ENCODE data around the gene NUTF2. TPM values are rescaled to one million over a fixed set of nuclear protein-coding genes. Genes with fewer than 3 reads are reported as not detected.
A peak's percentile ranks its signal among the peaks of the same experiment; 100 is the strongest.
"Not testable (repeated sequence)": the region's sequence is repeated elsewhere in the genome, so short reads cannot be mapped to it uniquely, and the experiment has no call there.

Gene NUTF2
- 86.3 and 142 TPM in 2 replicates for total RNA-seq (2014; rRNA removed)
- polyA plus RNA-seq (2012), result 302 TPM

DNA sequence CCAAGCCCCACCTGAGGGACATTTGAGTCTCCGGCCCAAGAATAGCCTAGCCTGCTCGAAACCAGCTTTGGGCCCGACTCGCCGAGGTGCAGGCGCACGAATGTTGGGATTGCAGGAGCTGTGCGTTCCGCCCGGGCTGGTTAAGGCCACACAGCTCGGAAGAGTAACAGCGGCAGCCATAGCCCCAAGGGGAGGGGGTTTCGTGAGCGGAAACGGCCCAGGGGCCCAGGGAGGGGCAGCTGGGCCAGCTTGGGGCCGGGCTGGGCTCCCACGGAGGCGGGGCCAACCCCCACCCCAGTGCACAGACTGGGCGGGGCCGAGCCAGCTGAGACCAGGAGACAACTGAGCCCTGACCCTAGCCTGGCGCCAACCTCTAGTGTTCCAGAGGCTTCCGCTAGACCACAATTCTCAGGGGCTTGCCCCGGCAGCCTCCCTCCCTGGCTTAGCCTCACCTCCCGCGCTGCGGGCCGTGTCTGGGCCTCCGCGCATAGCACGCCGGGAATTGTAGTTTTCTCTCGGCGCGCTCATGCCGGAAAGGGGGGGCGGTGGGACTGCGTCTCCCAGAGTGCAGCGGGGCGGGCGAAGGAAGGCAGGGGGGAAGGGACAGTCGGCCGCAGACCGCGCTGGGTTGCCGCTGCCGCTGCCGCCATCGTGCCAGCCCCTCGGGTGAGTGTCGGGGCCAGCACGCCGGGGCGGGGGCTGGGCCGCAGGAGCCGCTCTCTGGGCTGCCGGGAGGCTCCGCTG is at the start of gene NUTF2:
TSS of gene NUTF2 (plus strand) at position 614 of the 744 bp plus-strand sequence. CDS start 18,198 bp downstream, outside the sequence.
- peak; percentile 96 for DNase-seq (ENCODE audit: low read depth)

DNA sequence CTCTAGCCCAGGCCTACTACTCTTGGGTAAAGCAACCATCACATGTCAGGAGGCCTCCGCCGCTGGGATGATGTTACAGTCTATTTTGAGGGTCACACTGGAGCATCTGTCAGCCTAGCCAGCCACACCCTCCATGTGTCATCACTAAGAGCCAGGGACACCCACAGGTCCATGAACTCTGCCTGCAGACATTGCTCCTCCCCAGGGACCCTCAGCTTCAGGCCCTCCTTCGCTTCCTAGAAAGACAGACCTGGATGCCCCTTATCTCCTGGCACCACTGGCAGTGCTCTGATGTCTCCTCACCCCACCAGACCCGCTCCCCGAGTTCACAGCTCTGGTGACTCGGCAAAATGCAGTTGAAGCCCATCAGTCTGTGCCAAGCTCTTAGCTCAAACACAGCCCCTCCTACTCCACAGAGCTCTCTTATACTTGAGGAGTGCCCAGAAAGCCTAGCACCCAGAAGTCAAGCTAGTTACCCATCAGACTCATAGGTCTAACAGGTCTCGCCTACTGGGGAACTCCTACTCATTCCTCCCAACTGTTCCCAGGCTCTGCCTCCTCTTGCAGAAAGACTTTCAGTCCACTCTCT is 46.3 kb upstream of the NUTF2 start:
- DNase-seq (ENCODE audit: low read depth), result peak; percentile 32

DNA sequence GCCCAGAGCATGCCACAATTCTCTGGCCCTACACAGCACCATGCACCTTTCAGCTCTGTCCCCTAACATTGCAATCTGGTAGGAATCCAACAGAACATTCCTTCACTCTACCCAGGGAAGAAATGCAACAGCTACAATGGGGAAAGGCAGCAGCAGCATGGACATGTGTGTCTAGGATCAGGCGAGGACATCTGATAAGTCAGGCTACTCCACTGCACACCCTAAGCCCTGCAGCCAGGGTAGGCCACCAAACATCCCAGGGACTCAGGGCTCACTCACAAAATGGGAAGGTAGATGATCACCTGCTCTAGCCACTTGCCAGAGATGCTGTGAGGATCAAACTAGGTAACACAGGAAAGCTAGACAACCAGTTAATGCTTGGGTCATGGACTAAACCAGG is 45.5 kb upstream of the NUTF2 start:
- DNase-seq (ENCODE audit: low read depth), result no peak

DNA sequence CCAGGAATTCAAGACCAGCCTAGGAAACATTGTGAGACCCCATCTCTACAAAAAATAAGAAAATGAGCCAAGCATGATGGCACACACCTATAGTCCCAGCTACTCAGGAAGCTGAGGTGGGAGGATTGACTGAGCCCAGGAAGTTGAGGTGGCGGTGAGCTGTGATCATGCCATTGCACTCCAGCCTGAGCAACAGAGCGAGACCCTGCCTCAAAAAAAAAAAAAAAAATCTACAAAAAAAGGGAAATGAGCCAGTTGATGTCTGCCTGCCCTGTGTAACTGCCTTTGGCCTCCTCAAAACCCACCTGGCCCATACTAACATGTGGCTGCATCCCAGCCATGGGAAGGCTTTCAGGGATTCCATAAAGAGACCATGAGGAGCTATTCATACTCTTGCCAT is 44.9 kb upstream of the NUTF2 start:
- DNase-seq (ENCODE audit: low read depth), result no peak

DNA sequence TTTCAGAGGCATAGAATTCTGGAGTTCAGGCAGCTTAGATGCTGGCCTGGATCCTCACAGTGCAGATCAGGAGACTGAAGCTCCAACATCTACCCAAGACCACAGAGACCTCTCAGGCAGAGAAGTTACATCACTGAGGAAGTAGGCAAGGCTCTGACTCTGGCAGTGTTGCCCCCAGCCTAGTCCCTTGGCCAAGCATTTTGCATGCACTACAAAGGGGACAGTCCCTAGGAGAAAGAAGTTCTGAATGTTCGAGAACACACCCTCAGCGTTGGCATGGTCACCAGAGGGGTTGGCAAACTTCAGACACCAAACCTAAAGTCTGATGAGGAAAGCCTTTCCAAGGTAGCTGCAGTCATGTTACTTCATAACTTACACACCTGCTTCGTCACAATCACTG is 42.8 kb upstream of the NUTF2 start:
- no peak for DNase-seq (ENCODE audit: low read depth)

DNA sequence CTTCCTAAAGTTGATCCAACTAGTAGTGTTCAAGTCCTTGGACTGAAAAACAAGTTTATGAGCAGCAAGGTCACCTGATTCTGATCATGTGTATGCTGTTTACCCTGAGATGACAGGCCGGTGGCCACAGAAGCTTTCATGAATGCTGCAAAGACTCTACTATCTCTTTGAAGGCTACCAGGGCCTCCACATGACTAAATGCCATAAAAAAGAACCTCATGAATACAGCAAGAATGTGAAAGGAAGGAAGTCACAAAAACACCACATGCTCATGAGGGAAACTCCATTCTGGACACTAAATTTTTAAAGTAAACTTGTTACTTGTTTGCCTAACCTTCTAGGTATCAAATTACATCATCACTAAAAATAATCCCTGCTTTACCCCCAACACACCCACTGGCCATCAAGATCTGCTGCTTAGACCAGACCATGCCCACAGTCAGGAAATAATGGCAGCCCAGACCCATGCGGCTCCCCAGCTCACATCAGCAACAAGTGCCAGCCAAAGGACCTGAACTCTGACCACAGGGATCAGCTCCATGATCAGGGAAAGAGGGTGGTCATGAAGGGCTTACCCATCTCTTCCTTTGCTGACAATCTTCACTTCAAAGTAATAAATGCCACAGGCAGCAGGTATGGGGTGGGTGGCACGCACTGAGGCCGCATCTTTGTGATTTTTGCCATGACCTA is 41.7 kb upstream of the NUTF2 start:
- DNase-seq (ENCODE audit: low read depth), result no peak

DNA sequence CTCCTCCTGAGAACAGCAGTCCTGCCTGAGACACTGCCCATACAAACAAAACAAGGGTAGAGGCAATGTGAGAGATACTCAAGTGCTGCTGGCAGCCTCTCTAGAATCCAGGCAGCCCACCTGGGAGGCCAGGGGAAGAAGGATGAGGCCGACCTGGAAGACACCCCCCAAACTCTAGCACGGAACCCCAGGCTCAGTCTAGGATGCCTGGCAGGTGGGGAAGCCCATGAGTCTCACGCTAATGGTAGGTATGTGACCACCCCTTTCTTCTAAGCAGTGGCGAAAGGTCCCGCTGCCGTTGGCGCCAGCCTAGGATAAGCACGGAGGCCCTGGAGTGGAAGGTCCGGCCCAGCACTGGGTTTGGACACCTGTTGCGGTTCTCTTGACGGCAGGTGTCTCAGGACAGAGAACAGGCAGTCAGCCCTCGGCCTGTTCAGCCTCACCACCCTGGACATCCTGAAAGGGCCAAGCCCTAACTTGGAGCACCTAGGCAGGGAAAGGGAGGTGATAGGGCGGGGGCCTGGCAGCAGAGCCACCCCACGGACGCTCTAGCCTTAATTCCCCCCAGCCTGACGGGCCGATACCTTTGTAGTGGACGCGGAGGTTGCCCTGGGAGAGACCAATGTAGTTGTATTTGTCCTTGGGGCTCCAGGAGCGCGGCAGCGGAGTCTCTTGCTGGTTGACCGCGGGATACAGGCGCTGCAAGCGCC is 40.9 kb upstream of the NUTF2 start:
- DNase-seq (ENCODE audit: low read depth), result peak; percentile 17

DNA sequence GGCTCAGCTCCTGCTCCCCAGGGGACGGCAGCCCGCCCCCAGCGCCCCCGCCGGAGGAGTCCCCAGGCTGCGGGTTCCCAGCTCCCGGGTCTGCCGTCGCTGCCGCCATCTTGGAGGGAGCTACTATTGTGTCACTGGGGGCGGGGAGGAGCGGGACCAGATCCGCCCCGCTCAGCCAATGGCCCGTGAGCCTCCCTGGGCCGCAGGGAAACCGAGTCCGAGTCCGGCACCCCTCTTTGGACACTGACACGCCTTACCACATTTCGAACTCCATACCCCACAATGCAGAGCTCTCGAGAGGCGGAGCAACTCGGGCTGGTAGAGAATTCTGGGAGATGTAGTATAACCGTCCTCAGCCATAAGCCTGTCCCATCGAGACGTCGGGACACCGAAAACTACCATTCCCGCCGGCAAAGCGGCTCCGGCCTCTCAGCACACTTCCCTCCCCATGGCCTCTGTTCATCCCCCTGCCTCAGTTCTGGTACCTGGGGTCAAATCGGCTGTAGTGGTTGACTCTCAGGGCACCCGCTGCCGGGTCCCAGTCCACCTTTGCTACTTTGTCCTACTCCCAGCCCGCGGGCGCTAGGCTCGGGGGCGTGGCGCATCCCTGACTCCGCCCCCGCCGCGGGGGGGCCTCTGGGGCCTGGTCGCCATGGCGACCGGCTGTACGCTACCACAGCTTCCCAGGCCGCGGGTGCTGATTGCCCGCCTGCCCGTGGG is 40.1 kb upstream of the NUTF2 start, which contains the start of the genes RANBP10 and TSNAXIP1:
TSS of gene RANBP10 (minus strand) at position 133 of the 720 bp plus-strand sequence. CDS start at position 109, 24 bp downstream.
TSS of gene TSNAXIP1 (plus strand) at position 462 of the 720 bp plus-strand sequence. CDS start 261 bp downstream, outside the sequence.
- peak; percentile 100 for DNase-seq (ENCODE audit: low read depth)

DNA sequence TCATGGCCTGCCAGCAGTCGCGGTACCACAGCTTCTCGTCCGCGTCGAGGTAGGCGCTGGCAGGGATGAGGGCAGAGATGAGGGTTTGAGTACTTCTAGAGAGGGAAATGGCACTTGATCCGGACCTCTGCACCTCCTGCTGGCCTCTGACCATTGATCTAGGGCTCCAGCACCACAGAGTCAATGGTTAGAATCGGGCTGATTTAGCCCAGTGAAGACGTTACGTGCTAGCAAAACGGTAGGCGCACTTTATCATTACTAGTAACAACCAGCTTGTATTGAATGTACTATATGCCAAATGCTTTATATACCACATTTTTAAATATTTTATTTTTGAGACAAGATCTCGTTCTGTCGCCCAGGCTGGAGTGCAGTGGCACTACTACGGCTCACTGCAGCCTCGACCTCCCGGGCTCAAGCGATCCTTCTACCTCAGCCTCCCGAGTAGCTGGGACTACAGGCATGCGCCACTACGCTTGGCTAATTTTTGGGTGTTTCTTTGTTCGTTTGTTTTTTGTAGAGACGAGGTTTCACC is 39.5 kb upstream of the NUTF2 start:
- DNase-seq (ENCODE audit: low read depth), result no peak

DNA sequence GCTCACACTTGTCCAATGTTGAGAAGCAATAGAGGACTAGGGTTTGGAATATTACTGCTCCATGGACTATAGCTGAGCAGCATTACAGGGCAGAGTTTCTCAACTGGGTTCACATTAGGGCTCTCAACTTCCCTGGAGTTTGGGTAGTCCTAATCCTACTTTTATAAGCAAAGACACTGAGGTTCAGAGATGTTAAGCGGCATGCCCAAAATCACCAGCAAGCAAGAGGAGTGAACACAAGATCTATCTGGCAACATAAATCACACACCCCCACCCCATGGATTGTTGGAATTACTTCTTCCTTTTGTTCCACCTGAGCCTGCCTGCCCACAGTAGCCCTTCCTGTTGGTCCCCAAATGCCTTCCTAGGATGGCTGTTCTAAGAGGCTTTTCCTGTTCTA is 34.8 kb upstream of the NUTF2 start:
- no peak for DNase-seq (ENCODE audit: low read depth)

DNA sequence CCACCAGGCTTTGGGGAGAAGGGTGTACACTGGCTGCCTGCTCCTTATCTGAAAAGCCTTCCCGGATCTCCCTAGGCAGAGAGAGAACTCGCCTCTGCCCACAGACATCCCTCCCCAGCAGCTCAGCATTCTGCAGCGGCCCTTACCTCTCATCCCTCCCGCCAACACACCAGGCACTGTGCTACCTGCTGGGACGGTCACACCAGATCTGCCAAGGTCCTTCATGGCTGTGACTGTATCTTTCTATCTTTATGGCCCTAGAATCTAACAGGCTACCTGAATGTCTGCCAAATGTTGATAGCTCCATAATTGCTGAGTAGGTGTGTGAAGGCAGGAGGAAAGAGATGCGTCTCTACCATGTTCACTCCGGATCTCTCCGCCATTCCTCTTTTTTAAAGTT is 32.2 kb upstream of the NUTF2 start:
- no peak for DNase-seq (ENCODE audit: low read depth)

DNA sequence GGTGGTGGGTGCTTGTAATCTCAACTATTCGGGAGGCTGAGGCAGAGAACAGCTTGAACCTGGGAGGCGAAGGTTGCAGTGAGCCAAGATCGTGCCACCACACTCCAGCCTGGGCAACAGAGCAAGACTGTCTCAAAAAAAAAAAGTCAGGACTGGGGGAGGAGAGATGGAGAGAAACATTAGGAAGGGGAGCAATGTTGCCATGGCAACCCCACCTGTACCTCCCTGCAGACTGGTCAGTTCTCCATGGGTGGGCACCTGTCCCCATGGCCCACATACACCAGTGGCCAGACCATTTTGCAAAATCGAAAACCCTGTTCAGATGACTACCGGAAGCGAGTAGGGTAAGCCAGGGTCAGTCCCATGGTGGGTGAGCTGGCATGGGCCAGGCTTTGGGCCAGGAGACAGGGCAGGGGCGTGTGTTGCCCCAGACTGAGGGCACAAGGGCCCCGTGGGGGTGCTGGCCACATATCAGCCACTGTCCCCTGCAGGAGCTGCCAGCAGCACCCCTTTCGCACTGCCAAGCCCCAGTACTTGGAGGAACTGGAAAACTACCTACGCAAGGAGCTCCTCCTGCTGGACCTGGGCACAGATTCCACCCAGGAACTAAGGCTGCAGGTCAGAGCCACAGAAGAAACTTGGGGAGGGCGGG is 26.0 kb upstream of the NUTF2 start:
- no peak for DNase-seq (ENCODE audit: low read depth)

DNA sequence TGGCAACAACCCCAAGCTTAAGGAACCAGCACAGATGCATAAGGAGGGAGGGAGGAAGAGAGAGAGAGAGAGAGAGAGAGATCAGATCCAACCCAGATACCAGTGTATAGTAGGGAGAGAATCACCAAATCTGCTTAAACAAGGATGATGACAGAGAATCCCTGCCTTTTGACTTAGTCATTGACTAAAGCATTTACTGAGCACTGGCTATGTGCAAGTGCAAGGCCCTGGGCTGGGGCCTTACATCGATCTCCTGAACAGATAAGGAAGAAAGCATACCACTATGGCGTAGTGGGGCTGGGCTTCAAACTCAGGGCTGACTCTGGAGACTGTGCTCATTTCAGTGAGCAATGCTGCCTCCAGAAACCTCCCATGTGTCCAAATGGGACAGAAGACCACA is 24.2 kb upstream of the NUTF2 start:
- no peak for DNase-seq (ENCODE audit: low read depth)

DNA sequence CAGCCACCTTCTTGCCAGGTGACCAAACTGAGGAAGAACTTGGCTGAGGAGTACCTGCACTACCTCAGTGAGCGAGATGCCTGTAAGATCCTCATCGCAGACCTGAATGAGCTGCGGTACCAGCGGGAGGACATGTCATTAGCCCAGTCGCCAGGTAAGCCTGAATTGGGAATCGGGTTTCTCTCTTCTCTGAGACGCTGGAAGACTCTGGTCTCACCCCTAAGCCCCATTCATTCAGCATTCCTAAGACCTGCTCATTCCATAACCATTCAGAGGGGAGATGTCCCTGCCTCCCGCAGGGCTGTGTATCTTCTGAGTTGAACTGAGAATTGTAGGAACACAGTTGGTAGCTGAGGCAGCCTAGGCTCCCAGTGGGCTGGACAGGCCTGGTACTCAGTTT is 21.6 kb upstream of the NUTF2 start:
- DNase-seq (ENCODE audit: low read depth), result no peak

DNA sequence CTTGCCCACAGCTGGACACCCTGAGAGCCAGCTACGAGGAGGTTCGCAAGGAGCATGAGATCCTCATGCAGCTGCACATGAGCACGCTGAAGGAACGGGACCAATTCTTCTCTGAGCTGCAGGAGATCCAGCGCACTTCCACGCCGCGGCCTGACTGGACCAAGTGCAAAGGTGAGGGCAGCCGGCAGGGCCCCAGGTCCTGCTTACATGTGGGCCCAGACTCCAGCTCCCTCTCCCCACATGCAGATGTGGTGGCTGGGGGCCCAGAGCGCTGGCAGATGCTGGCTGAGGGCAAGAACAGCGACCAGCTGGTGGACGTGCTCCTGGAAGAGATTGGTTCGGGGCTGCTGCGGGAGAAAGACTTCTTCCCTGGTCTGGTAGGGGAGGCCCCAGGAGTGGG is 20.8 kb upstream of the NUTF2 start:
- no peak for DNase-seq (ENCODE audit: low read depth)

DNA sequence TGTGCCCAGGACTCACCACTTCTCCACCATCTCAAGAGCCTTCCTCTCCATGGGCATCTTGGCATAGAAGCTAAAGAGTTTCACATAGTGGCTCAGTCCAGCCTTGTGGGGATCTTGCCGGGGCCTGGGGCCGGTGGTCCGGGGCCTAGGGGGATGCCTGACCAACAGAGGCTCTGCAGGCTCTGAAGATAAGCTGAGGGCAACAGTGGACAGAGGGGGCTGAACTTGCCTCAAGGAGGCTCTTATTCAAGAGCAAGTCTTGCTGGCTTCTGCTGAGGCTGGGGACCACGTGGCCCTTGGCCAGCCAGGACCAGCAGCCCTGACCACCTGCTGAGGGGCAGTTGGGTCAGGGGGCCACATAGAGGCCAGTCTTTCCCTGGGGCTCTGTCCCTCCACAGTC is 18.1 kb upstream of the NUTF2 start:
- no peak for DNase-seq (ENCODE audit: low read depth)

DNA sequence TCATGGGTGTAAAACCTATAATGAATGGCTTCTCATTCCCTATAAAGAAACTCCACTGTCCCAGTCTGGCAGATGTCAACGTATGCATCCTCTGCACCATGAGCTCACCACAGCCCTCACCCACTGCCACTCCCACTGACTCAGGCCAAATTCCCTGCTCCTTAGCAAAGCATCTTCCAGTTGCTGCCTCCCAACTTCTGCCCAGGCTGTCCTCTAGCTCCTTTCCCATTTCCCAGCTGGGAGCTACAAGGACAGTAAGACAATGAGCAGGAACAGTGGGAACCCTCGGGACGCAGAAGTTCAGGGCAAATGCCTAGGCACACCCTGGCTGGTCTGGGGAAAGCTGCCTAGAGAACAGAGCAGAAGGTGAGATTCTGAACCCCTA is 13.7 kb upstream of the NUTF2 start:
- DNase-seq (ENCODE audit: low read depth), result peak; percentile 73

DNA sequence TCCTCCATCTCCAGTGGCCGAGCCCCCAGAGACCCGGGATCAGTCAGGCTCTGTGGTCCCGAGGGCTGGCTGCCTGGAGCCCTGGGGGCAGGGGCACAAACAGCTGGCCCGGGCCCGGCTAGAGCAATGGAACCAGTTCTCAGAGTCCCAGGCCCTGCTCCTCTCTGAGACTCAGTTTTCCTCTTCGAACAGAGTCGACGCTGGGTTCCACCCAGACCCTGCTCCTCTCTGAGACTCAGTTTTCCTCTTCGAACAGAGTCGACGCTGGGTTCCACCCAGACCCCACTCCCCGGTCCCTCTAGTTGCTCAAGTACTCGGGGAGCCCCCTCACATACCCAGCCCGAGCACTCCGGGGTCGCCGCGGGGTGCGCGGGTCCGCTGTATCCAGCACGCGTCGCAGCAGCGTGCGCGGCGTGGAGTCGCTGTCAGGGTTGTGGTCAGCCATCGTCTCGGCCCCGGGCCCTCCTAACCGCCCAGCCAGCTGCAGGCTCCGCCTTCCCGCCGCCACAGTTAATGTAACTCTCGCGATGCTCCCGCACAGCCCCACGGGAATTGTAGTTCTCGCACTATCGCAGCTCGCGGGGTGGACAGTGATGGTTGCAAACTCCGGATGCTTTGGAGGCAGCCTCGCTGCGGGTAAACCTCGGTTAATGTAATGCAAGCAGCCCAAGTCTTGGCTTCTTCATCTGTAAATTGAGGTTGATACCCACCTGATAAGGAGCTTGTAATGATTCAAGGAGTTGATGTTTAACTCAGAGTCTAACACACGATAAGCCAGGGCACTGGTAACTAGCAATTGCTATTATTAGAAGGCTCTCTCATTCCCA is 13.1 kb upstream of the NUTF2 start:
- DNase-seq (ENCODE audit: low read depth), result peak; percentile 86

DNA sequence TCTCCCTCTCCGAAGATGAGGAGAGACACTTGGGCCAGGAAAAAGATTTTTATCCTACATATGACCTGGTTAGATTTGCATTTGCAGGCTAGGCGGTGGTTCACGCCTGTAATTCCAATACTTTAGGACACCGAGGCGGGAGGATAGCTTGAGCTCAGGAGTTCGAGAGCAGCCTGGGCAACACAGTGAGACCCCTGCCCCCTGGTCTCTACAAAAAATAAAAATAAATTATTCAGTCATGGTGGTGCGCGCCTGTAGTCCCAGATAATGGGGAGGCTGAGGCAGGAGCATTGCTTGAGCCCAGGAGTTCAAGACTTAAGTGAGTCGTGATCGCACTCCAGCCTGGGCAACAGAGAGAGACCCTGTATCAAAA is 12.5 kb upstream of the NUTF2 start:
- DNase-seq (ENCODE audit: low read depth), result no peak

DNA sequence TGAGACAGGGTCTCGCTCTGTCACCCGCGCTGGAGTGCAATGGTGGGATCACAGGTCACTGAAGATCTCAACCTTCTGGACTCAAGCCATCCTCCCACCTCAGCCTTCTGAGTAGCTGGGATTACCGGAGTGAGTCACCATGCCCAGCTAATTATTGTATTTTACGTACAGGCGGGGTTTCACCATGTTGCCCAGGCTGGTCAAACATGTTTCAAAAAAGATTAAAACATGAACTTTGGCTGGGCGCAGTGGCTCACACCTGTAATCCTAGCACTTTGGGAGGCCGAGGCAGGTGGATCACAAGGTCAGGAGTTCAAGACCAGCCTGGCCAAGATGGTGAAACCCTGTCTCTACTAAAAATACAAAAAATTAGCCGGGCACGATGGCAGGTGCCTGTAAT is 9.5 kb upstream of the NUTF2 start:
- DNase-seq (ENCODE audit: low read depth), result not testable (repeated sequence)
